Activated naive CD4-positive, alpha-beta T cell treated with Interleukin-2 at 50 U/mL for 16 hours (primary cell): ENCODE measurements around the gene AEBP1.

ENCODE experiments used
- DNase-seq: peaks from one replicate; pipeline ENCODE4 v3.0.0-alpha.2; 2020

AEBP1 gene

DNA sequence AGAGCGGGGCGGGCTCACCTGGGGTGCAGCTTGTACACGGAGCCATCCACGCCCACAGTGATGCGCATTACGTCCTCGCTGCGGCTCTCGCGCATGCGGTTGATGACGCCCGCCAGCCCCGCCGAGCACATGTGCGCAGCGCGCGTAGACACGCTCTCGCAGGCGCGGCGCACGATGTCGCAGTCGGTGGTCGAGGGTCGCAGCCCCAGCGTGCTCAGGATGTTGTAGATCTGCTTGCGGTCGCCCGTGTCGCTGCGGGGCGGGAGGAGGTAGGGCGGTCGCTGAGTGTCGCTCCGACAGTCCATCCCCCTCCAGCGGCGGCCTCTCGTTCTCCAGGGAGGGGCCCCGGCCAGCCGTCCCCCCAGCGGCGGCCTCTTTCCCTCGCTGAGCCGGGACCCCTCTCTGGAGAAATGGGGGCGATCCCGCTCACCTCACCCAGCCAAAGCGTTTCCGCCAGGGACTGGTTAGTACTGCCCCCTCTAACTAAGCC lies 41.4 kb downstream of the AEBP1 start:
- DNase-seq, result peak; percentile 56

DNA sequence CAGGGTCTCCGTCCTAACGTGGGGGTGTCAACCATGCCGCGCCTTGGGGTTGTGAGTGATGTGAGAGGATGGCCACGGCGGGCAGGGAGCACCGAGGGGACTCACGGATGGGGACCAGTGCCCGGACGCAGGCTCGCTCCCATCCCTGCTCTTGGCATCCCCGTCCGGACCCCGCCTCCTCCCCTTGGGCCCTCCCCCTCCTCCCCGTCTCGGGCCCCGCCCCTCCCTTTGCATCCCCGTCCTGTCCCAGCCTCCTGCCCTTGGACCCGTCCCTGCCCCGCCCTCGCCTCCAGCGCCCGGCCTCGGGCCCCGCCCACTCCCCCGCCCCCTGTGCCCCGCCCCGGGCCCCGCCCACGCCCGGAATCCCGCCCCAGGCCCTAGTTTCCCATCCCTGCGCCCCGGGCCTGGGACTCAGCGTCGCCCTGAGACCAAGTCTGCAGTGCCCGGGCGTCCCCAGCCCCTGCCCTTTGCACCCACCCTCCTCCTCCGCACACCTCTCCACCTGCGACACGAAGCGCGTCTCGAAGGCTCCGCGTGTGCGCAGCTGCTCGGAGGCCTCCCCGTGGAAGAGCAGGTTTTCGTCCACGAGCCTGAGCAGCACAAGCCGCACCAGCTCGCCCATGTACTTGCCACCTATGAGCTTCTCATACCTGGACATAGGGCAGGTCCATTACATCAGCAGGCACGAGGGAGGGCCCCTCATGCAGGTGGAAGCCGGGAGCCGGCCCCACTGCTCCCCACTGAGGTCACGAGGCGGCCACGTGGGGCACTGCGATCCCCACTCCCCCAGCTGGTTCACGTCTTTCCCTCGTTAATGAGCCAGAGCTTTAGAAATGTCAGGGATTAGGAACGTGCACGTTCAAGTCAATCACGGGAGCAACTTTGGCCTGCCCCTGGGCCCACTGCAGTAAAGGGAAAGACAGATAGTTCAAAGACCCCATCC lies 42.1 kb downstream of the AEBP1 start:
- DNase-seq, result peak; percentile 51

DNA sequence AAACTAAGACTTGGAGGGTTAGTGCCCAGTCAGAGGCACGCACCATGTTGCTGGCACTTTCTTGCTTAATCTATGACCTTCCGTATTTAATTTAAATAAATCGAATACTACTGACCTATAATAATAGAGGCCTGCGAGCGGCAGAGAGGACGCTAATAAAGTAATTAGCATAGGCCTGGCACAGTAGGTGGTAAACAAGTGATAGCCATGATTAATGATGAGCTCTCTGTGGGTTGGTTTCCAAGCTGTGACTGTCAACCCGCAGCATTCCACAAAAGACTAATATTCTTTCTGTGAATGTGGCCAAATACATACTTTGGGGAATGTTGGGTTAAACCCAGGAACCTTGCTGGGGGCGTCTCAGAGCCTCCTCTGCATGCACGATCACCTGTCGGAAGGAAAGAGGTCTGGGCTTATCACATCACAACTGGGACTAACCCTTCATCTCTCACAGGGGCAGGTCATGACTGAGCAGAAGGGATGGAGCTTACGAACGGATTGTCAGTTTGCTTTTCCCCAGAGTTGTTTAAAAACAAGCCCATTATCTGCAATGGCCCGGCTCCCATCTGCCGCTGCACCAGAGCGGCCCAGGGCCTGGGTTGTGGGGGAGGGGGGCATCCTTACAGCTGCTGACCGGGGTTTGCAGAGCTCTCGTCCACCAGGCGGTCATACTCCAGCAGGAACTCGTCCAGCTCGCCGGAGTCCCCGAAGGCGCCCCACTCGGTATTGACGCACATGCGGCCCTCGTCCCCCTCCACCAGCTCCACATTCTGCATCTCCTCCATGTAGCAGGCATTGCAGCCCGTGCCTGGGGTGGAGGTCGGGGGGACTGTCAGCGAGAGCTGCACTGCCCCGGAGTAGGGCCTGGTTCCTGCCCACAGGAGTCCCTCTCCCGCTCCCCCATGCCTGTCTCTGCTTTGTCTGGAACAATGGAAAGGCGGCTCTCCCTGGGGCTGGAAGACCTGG lies 43.2 kb downstream of the AEBP1 start:
- DNase-seq, result no peak

DNA sequence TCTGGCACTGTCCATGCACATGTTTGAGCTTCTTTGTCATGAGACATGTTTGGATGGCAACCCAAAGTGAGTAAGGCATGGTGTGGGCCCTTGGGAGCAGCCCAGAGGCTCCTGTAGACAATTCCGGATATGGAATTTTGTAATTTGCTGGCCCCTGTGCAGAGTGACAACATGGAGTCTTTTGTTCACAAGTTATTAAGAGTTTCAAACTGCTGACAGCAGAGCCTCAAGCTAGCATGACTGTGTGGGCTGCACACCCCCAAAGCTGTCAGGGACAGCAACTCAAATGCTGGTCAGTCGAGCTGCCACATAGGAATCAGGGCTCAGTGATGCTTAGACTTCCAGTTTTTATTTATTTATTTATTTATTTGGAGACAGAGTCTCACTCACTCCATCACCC lies 44.0 kb downstream of the AEBP1 start:
- DNase-seq, result no peak

DNA sequence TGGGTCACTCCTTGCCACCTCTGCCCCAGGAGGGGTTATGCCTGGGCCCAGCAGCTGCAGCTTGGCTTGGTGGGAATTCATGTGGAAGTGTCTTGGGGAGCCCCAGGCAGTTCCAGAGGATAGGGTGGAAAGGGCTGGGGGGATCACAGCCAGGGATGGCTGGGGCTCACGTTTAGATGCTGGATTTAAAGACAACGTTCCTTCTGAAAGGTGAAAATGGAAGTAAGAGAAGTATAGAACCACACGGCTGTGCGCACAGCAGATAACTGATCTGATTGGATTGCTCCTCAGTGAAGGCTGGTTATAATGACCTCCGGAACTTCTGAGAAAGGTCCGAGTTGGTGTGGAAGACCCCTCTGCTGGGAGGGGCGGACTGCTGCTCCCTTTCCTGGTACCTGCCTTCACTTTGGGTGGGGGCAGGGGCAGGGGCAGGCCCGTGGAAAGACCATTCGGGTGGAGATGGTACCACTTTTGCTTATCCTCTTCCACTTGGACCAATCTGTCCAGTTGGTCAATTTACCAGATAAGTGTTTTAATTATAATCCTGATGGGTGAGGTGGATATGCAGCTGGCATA lies 44.9 kb downstream of the AEBP1 start:
- no peak for DNase-seq

DNA sequence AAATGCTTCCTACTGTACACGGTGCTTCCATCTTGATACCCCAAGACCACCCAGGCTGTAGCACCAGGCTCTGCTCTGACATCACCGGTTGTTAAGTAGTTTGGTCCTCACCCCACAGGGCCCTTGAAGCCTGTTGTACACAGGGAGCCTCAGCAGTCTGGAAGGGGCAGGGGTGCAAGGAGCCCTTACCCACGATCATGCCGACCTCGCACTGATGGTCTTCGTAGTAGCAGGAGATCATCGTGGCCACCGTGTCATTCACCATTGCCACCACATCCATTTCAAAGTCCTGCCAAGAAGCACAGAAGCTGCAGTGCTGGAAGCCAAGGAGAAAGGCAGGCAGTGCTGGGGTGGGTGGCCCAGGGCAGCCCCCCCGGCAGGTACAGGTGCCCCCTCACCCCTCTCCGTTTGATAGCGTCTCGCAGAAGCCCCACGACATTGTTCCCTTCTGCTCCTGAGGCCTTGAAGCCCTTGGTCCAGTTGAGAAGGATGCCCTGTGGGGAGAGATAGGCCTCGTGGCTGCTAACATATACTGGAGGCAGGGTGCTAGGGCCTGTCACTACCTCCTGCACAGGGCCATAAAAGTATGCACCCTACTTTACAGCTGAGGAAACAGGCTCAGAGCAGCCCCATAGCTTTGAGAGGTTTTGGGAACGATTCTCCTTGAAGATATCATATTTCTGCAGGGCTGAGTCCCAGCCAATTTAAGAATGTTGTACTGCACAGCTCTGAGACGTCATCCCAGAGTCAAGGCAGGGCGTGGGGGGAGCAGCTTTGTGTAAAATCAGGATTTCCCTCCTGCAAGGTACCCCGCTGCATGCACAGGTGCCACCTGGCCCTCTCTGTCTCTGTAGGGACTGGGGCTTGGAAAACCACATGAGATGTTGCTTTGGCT lies 45.7 kb downstream of the AEBP1 start:
- DNase-seq, result no peak

DNA sequence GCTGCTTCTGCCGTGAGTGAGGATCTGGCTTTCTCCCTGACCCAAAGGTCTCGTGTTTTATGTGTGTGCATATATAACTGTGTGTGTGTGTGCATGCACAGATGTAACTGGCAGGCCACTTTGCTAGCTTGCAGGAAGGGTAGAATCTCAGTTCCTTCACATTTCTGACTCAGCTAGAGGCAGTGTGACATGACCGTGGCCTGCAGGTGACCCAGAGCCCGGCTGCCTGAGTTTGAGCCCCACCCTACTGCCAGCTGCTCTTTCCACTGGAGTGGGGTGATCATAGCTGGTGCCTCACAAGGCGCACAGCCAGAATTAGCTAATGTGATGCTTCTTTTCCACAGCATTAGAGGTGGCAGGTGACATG lies 46.3 kb downstream of the AEBP1 start:
- no peak for DNase-seq

DNA sequence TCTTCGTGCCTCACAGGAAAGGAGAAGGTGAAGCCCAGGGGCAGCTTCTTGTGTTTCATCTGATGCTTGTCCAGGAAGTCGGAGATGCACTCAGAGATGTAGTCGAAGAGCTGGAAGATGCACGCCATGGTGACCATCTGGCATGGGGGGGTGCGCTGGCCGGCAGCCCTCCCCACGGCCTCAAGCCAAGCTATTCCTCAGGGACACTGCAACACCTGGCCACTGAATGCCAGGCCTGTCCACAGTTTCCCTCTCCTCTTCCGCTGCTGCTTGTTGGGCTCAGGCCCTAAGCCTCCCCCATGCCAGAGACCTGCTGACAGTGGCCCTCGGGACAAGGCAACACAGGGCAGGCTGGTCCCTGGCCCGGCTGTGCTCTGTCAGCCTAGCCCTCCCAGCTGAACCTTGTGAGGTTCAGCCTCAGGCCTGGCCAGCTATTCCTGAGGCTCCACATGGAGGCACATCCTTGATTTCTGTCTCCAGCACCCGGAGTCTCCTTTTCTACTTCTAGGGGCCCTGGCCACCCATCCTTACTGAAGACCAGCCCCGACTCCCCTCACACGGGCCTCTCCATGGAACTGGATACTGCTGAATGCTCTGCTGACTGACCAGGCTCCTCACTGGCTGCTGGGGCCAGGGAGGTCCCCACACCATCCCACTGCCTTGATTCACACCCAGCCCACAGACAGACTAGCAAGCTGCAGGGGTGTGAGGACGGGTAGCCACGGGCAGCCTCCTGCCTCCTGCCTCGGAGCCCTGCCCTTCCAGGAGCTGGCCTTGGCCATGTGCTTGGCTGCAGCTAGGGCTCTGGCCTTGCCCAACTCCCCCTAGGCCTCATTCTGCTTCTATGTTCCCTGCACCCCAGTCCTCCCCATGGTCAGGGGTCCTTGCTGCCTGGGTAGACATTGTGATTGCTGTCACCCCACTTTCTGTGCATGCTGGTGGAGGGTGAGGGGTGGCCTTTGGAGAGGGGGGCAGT lies 47.1 kb downstream of the AEBP1 start:
- no peak for DNase-seq

DNA sequence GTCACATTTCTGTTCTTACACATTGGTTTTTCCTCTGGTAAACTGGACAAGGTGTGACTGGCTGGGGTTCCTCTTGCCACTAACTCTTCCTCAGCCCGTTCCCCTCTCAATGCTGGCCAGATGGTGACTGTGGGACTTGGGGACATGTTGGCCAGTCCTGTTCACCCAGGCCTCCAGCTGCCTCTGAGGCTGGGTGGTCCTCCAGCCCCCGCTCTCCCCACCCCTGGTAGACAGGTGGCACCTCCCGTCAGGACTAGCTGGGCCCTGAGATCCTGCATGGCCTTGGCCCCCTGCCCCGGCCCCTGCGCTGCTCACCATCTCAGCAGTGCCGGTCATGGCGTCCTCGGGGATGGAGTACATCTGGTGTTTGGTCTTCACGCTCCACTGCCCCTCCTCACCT lies 47.8 kb downstream of the AEBP1 start:
- no peak for DNase-seq

DNA sequence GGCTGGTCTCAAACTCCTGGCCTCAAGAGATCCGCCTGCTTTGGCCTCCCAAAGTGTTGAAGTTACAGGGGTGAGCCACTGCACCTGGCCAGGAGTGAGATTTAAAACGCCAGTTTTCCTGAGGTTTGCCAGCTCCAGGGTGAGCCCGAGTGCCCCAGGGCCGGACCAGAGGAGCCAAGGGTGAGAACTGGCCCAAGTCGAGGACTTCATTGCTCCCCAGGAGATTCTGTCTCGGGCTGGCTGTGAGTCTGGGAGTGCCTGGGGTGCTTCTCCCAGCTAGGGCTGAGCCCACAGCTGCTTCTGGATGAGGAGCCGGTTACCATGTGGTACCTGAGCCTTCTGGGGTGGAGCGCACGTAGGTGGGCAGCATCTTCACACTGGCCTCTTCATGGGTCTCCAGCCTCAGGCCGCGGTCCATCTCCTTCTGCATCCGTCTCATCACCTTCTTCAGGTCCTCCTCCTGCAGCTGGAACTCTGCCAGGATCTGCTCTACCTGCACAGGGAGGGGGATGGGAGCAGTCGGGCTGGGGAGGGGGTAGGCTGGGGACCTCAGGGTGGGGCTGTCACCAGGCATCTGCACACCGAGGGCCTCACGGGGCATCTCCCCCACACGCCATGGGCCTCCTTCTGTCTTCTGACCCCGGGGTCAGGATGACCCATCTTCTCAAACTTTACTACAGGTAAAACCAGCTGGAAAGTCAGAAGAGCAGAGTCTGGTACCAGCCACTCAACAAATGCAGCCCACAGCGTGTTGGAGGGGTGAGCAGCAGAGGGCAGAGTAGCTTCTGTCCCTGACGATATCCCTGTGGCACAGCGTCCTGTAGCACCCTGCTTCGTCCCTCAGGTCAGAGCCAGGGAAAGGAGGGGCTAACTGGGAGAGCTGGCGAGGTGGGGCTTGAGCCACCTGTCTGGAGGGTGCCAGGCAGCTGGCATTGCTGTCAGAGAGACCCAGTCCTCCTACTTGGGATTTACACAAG lies 49.1 kb downstream of the AEBP1 start:
- no peak for DNase-seq

DNA sequence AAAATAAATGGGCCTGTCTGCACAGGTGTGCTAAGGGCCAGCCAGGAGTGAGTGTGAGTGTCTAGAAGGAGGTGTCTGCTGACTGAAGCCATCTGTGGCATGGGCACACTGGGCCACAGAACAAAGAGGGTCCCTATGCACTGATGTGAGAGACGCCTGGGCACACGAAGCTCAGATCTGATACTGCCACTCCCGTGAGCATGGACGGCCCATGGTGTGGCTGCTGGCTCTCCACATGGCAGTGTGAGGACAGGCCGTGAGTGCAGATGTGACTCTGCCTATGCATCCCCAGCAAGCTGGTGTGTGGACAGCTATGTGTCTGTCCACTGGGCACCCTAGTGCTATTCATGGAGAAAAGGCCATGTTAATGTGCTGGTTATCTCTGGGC lies 49.8 kb downstream of the AEBP1 start:
- no peak for DNase-seq

DNA sequence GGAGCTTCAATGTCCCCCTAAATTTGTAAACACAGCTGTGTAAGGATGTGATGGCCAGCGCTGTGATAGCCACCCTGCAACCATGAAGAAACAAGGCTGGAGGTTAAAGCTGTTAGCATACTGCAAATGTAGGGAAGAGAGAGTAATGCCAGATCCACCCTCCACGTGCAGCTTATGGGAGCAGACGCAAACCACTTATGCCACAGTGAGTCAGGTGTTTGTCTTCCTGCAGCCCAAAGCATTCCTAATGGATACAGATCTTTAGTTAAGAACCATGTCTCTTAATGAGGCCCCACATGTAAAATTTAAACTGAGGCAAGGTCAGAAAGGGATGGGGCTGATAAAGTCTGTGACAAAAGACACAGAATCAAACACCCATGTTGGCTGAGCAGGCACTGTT lies 50.6 kb downstream of the AEBP1 start:
- DNase-seq, result no peak

DNA sequence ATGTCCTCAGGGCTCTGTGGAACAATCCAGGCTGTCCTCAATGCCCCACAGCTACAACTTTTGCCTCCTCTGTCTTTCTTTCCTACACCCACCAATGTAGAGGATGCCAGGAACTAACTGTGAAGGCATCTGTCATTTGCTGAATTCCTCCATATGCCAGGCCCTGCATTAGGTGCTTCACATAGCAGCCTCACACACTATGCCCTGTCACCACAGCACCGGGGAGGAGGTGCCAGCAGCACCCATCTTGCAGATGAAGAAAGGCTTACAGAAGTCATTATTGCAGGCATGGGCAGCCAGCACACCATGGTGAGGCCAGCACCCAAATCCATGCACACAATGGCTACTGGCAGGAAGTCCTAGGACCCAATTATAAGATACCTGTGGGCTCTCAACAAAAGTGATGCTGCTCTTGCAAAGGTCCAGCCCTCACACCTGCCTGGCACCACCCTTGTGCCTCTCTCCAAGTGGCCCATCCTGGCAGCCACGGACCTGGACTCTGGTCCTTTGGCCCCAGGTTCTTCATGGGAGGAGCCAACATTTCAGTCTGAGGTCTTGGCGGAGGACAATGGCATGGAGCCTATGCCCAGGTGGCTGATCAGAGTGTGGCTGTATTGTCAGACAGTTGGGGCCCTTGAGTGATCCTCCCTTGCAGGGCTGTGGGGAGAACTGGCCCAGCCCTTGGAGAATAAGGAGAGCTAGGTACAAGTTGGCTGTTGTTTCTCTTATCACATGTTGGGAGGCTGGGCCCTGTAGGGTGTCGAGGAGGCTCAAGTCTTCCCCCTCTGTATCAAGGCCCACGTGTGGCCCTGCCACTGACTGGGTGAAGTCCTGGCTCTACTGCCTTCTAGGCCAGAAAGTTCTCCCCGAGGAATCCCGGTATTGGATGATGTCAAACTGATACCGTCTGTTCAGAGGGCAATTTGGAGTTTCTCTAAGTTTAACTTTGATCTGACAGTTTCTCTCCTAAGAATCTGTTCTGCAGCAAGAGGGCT lies 51.3 kb downstream of the AEBP1 start:
- no peak for DNase-seq

DNA sequence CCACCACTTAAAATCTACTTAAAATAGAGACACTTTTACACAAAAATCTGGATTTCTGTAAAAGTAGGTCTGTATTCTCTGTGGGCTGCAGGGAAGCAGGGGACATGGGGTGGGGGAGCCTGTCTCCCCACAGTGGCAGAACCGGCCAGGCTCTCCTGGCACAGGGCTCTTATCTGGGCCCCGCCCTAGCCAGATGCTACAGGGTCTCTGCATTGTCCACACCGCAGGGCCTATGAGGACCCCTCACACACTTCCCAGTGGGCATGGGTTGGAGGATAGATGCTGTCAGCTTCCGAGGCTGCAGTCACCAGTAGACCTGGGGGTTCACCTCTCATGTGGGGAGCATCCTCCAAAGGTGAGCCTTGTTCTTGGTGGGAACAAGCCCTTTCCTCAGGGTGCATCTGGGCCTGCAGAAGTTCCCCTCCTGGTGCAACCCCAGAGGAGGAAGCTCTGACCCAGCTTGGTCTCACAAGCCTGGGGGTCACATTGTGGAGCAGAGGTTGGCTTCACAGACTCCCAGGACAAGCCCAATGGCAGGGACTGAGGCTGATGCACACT lies 52.4 kb downstream of the AEBP1 start:
- no peak for DNase-seq

DNA sequence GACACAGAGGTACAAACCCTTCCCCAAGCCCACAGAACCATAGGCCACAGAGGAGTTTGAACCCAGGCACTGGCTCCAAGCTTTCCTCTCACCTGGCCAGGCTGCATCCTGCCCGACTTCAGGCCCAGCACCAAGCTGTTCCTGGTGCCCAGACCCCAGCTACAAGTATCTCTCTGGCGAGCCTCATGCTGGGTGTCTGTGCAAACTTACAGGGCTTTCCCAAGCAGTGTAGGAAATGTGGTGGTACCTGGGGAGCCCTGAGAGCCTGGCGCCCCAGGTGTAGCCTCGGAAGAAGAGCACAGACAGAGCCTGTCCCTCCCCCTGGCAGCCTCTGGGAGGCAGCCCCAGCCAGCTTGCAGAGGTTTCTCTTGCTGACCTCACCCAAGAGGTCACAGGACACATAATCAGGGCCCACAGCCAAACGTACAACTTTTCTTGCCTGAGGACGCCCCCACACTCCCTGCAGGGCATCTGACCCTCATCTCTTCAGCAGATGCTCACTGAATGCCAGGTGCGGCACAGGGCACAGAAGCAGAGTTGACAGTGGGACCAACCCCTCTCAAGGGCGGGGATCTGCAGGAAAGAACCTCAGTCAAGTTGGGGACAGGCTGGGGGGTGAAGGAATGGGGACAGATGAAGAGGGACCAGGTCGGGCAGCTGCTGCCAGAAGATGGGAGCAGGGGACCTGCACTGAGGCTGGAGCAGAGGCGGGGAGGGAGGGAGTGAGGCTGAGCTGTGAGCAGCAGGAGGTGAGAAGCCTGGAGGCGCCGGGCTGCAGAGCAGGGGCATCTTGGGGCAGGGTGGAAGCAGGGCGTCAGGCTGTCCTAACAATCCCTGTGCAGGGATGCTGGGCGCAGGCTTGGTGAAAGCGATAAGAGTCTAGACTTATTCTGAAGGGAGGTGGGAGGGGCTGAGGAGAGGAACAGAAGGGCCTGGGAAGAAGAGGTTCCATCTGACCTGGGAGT lies 53.3 kb downstream of the AEBP1 start:
- no peak for DNase-seq

DNA sequence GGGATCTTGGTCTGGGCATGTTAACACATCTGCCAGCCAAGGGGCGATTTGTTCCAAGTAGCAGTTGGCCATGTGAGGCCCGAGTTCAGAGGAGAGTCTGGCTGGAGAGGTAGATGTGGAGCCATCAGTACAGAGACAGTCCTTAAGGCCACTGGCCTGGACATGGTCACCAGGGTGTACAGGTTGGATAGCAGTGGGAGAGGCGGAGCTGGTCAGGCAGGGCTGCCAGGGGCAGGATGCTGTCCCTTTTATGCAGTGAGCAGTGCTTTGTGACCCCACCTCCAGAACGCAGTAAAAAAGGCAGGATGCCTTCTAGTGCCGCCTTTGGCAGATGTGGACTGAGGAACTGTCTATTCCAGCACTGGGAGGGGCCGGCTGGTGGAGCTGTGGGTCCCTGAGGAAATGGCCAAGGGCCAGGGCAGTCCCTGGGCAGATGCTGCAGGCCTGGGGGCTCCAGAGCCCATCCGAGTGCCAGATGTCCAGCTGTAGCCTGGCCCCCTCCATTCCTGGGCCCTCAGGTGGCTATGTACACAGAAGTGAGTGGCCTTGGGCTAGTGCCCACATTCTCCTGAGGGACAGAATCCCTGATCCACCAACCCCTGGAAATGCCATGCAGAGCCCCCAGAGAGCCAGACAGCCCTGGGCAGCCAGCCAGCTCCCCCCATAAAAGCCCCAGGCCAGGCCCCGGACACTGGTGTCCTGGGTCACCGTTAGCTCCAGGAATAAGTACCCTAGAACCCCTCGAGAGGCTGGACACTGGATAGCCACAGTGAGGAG lies 54.1 kb downstream of the AEBP1 start:
- DNase-seq, result no peak
